ENCODE results near the gene YTHDF1.
"Not testable (repeated sequence)": the region's sequence is repeated elsewhere in the genome, so short reads cannot be mapped to it uniquely, and the experiment has no call there.

- not testable (repeated sequence) for TF ChIP-seq TOX (CRISPR knock-in tag; IDR thresholded peaks at IDR 0.05; ENCODE audit: borderline replicate concordance); CREB5 (CRISPR knock-in tag; IDR thresholded peaks at IDR 0.05; ENCODE audit: low read depth); ZNF565 (CRISPR knock-in tag; conservative IDR thresholded peaks at IDR 0.05; ENCODE audit: low read depth); CSDC2 (CRISPR knock-in tag; IDR thresholded peaks at IDR 0.05); SNAI2 (CRISPR knock-in tag; IDR thresholded peaks at IDR 0.05); ARNTL (CRISPR knock-in tag; IDR thresholded peaks at IDR 0.05; ENCODE audit: borderline replicate concordance, low read depth); ZNF8 (CRISPR knock-in tag; IDR thresholded peaks at IDR 0.05); ZNF70 (CRISPR knock-in tag; IDR thresholded peaks at IDR 0.05)
Observed at GRCh38 chr20:63251350-63251749, 35.4 kb upstream of the YTHDF1 start.
